ENCODE results near the gene INA. TPM values are rescaled to one million over a fixed set of nuclear protein-coding genes. Genes with fewer than 3 reads are reported as not detected.

INA gene
- 13.4 TPM for polyA plus RNA-seq (2013, experiment 1 of 2)
- polyA plus RNA-seq (2013, experiment 2 of 2) = 13.8 TPM

DNA sequence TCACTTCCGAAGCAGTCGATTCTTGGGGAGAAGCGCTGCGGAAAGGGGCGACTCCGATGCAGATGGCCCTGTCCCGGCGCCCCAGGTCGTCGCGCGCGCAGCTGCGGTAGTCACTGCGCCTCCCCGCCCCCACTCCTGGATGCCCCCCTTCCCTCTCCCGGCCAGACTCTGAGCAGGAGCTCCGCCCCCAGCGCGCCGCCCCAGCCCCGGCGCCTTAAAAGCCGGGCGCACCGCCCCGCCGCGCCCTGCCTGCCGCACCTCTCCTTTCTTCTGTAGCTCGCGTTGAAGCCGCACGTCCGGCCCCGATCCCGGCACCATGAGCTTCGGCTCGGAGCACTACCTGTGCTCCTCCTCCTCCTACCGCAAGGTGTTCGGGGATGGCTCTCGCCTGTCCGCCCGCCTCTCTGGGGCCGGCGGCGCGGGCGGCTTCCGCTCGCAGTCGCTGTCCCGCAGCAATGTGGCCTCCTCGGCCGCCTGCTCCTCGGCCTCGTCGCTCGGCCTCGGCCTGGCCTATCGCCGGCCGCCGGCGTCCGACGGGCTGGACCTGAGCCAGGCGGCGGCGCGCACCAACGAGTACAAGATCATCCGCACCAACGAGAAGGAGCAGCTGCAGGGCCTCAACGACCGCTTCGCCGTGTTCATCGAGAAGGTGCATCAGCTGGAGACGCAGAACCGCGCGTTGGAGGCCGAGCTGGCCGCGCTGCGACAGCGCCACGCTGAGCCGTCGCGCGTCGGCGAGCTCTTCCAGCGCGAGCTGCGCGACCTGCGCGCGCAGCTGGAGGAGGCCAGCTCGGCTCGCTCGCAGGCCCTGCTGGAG, at the start of gene INA:
INA (plus strand) TSS at position 243 of the 817 bp plus-strand sequence; CDS start at position 317, 74 bp downstream.
- DNase-seq = peak; percentile 87
- peak within 1 kb of the TSS; percentile 16 for H3K23ac ChIP-seq (ENCODE audit: low read length)
- no peak within 1 kb of the TSS for H4K5ac ChIP-seq (ENCODE audit: low read length)
- no peak within 1 kb of the TSS for H2AK5ac ChIP-seq (ENCODE audit: low read length)
- H3K4me3 ChIP-seq (ENCODE audit: low read length) = peak within 1 kb of the TSS; percentile 24
- no peaks in the 10 kb centered on the region for H3K36me3 ChIP-seq (ENCODE audit: control insufficient read depth, insufficient read depth, low read length)
- WGBS (ENCODE audit: extremely low coverage, insufficient coverage, low lambda C conversion rate) = no CpG with 5 or more reads among the region's 105 CpGs
- peak within 1 kb of the TSS; percentile 67 for H3K56ac ChIP-seq (ENCODE audit: low read length)
- no peak within 1 kb of the TSS for H3K27ac ChIP-seq (ENCODE audit: low read depth, low read length)
- H3K4me1 ChIP-seq (ENCODE audit: control insufficient read depth, low read depth, low read length) = peaks cover 2% of the 10 kb centered on the region
- no peak within 1 kb of the TSS for H3K4ac ChIP-seq (ENCODE audit: low read depth, low read length)
- H3K27me3 ChIP-seq (ENCODE audit: insufficient read depth, low read length, poor library complexity) = peaks cover 20% of the 10 kb centered on the region
- H2BK15ac ChIP-seq (replicated peaks; ENCODE audit: low read depth) = no peak within 1 kb of the TSS
- peak within 1 kb of the TSS; percentile 69 for H3K4me2 ChIP-seq (ENCODE audit: low read length)
- no peaks in the 10 kb centered on the region for H3K79me1 ChIP-seq (ENCODE audit: low read length)
- H4K8ac ChIP-seq (ENCODE audit: low read depth, low read length) = no peak within 1 kb of the TSS
- no peaks in the 10 kb centered on the region for H3K79me2 ChIP-seq (ENCODE audit: control insufficient read depth, insufficient read depth, low read length)
- no peak within 1 kb of the TSS for H2BK5ac ChIP-seq (ENCODE audit: low read length)
- H3K18ac ChIP-seq (ENCODE audit: low read length) = no peak within 1 kb of the TSS
- peak within 1 kb of the TSS; percentile 42 for H3K9ac ChIP-seq (ENCODE audit: low read length)
- no peak within 1 kb of the TSS for H2BK120ac ChIP-seq (ENCODE audit: low read depth, low read length)

DNA sequence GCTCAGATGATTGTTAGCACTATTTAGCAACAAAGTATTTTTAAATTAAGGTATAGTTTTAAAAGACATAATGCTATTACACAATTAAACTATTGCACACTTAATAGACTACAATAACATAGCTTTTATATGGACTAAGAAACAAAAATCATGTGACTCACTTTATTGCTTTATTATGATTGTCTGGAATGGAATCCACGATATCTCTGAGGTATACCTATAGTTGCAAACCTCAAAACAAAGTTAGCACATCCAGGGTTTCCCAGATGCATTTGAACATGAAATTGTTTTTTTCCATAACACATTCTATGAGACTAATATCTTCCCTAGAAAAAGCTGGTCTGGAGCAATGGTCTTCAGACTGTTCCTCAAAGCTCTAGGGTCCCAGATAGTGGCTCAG, 49.5 kb upstream of the INA start:
- H3K79me2 ChIP-seq (ENCODE audit: control insufficient read depth, insufficient read depth, low read length) = no peaks in the 10 kb centered on the region
- H3K4me1 ChIP-seq (ENCODE audit: control insufficient read depth, low read depth, low read length) = no peaks in the 10 kb centered on the region
- no peak overlapping the region for H2BK120ac ChIP-seq (ENCODE audit: low read depth, low read length)
- no peak for DNase-seq
- H3K4me3 ChIP-seq (ENCODE audit: low read length) = no peak overlapping the region
- no peak overlapping the region for H3K18ac ChIP-seq (ENCODE audit: low read length)
- H3K27me3 ChIP-seq (ENCODE audit: insufficient read depth, low read length, poor library complexity) = no peaks in the 10 kb centered on the region
- no peak overlapping the region for H3K56ac ChIP-seq (ENCODE audit: low read length)
- no peak overlapping the region for H3K4me2 ChIP-seq (ENCODE audit: low read length)
- no peaks in the 10 kb centered on the region for H3K79me1 ChIP-seq (ENCODE audit: low read length)
- no peak overlapping the region for H4K8ac ChIP-seq (ENCODE audit: low read depth, low read length)
- H3K23ac ChIP-seq (ENCODE audit: low read length) = no peak overlapping the region
- no CpG with 5 or more reads among the region's 1 CpG for WGBS (ENCODE audit: extremely low coverage, insufficient coverage, low lambda C conversion rate)
- H2BK5ac ChIP-seq (ENCODE audit: low read length) = no peak overlapping the region
- H2AK5ac ChIP-seq (ENCODE audit: low read length) = no peak overlapping the region
- no peak overlapping the region for H3K27ac ChIP-seq (ENCODE audit: low read depth, low read length)
- H4K5ac ChIP-seq (ENCODE audit: low read length) = no peak overlapping the region
- no peak overlapping the region for H2BK15ac ChIP-seq (replicated peaks; ENCODE audit: low read depth)
- H3K9ac ChIP-seq (ENCODE audit: low read length) = no peak overlapping the region
- no peaks in the 10 kb centered on the region for H3K36me3 ChIP-seq (ENCODE audit: control insufficient read depth, insufficient read depth, low read length)
- H3K4ac ChIP-seq (ENCODE audit: low read depth, low read length) = no peak overlapping the region

DNA sequence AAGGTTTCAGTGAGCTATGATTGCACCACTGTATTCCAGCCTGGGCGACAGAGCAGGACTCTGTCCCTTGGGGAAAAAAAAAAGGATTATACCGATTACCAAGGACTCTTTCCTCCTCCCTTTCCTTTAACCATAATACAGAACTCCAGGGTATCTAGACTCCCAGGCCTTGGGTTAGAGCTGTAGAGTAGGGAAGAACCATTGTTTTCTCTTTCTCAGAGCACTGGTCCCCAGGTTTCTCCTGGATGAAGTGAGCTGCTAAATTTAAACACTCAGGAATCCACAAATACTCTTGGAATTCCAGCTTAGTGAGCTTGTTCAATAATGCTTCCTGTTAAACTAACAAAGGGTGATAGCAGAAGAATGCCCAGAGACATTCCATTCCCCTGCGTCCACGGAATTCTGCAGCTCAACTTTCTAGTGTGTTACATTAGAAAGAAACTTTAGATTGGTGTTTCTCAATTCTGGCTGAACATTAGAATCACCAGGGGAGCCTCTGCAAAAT, 45.8 kb upstream of the INA start:
- Histone ChIP-seq H3K56ac (ENCODE audit: low read length) (peak overlapping the region; percentile 75), H3K4me3 (ENCODE audit: low read length) (no peak overlapping the region), H3K27ac (ENCODE audit: low read depth, low read length) (peak overlapping the region; percentile 98), H3K4me2 (ENCODE audit: low read length) (no peak overlapping the region), H3K36me3 (ENCODE audit: control insufficient read depth, insufficient read depth, low read length) (no peaks in the 10 kb centered on the region), H3K4me1 (ENCODE audit: control insufficient read depth, low read depth, low read length) (no peaks in the 10 kb centered on the region), H2BK15ac (replicated peaks; ENCODE audit: low read depth) (peak overlapping the region; percentile 80), H3K23ac (ENCODE audit: low read length) (no peak overlapping the region), H2BK120ac (ENCODE audit: low read depth, low read length) (peak overlapping the region; percentile 99), H3K9ac (ENCODE audit: low read length) (no peak overlapping the region), H4K5ac (ENCODE audit: low read length) (no peak overlapping the region), H3K4ac (ENCODE audit: low read depth, low read length) (peak overlapping the region; percentile 98), H3K18ac (ENCODE audit: low read length) (peak overlapping the region; percentile 98), H4K8ac (ENCODE audit: low read depth, low read length) (no peak overlapping the region), H3K79me2 (ENCODE audit: control insufficient read depth, insufficient read depth, low read length) (no peaks in the 10 kb centered on the region), H2BK5ac (ENCODE audit: low read length) (peak overlapping the region; percentile 89), H3K79me1 (ENCODE audit: low read length) (no peaks in the 10 kb centered on the region), H3K27me3 (ENCODE audit: insufficient read depth, low read length, poor library complexity) (no peaks in the 10 kb centered on the region), H2AK5ac (ENCODE audit: low read length) (no peak overlapping the region)
- no CpG with 5 or more reads among the region's 4 CpGs for WGBS (ENCODE audit: extremely low coverage, insufficient coverage, low lambda C conversion rate)
- peak; percentile 99 for DNase-seq

DNA sequence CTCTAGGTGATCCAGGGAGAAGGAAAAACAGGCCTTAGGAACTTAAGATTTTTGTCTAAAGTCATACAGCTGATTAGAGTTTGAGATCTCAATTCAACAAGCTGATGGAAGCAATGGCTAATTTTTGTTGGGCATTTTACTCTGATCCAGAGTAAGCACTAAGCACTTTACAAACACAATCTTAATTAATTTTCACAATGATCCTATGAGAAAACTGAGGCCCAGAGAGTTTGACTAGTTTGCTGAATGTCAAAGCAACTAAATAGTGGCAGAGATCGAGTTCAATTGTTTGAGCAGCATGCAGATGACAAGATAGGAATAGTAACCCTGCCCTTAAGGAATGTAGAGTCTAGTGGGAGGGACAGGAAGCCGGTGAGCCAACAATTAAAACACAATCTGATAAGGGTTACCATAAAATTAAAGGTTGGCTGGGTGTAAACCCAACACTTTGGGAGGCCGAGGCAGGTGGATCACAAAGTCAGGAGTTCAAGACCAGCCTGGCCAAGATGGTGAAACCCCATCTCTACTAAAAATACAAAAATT, 44.7 kb upstream of the INA start:
- DNase-seq = peak; percentile 94
- WGBS (ENCODE audit: extremely low coverage, insufficient coverage, low lambda C conversion rate) = no CpG with 5 or more reads among the region's 3 CpGs
- Histone ChIP-seq H3K18ac (ENCODE audit: low read length) (peak overlapping the region; percentile 86), H2BK5ac (ENCODE audit: low read length) (peak overlapping the region; percentile 47), H2BK120ac (ENCODE audit: low read depth, low read length) (no peak overlapping the region), H3K56ac (ENCODE audit: low read length) (peak overlapping the region; percentile 29), H3K27ac (ENCODE audit: low read depth, low read length) (peak overlapping the region; percentile 98), H4K5ac (ENCODE audit: low read length) (no peak overlapping the region), H3K4me1 (ENCODE audit: control insufficient read depth, low read depth, low read length) (no peaks in the 10 kb centered on the region), H3K23ac (ENCODE audit: low read length) (no peak overlapping the region), H3K4me2 (ENCODE audit: low read length) (no peak overlapping the region), H2BK15ac (replicated peaks; ENCODE audit: low read depth) (no peak overlapping the region), H3K36me3 (ENCODE audit: control insufficient read depth, insufficient read depth, low read length) (no peaks in the 10 kb centered on the region), H3K27me3 (ENCODE audit: insufficient read depth, low read length, poor library complexity) (no peaks in the 10 kb centered on the region), H3K9ac (ENCODE audit: low read length) (no peak overlapping the region), H2AK5ac (ENCODE audit: low read length) (no peak overlapping the region), H4K8ac (ENCODE audit: low read depth, low read length) (no peak overlapping the region), H3K79me2 (ENCODE audit: control insufficient read depth, insufficient read depth, low read length) (no peaks in the 10 kb centered on the region), H3K4me3 (ENCODE audit: low read length) (no peak overlapping the region), H3K79me1 (ENCODE audit: low read length) (no peaks in the 10 kb centered on the region), H3K4ac (ENCODE audit: low read depth, low read length) (no peak overlapping the region)

DNA sequence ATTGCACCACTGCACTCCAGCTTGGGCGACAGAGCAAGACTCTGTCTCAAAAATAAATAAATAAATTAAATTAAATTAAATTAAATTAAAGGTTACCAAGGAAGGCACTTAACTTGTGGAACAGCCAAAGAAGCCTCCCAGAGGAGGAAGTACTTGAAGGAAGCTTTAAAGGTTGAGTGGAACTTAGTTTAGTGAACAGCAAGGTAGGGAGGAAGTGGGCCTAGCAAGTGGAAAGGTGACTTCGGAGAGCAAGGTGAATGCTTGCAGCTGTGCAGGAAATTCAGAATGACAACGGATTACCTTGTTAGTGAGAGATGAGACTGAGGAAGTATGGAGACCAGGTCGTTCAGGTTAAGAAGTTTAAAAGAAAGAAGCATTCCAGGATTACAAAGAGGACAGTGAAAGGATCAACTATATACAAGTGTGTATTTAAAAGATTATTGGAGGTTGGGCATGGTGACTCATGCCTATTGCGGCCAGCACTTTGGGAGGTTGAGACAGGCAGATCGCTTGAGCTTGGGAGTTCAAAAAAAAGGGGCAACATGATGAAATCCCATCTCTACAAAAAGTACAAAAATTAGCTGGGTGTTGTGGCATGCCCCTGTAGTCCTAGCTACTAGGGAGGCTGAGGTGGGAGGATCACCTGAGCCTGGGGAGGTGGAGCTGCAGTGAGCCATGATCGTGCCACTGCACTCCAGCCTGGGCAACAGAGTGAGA, 44.0 kb upstream of the INA start:
- Histone ChIP-seq H2BK5ac (ENCODE audit: low read length) (peak overlapping the region; percentile 41), H3K56ac (ENCODE audit: low read length) (peak overlapping the region; percentile 59), H3K4me3 (ENCODE audit: low read length) (no peak overlapping the region), H2BK15ac (replicated peaks; ENCODE audit: low read depth) (no peak overlapping the region), H3K4ac (ENCODE audit: low read depth, low read length) (no peak overlapping the region), H3K18ac (ENCODE audit: low read length) (no peak overlapping the region), H3K23ac (ENCODE audit: low read length) (no peak overlapping the region), H3K4me1 (ENCODE audit: control insufficient read depth, low read depth, low read length) (no peaks in the 10 kb centered on the region), H3K27me3 (ENCODE audit: insufficient read depth, low read length, poor library complexity) (no peaks in the 10 kb centered on the region), H3K79me2 (ENCODE audit: control insufficient read depth, insufficient read depth, low read length) (no peaks in the 10 kb centered on the region), H3K4me2 (ENCODE audit: low read length) (no peak overlapping the region), H3K36me3 (ENCODE audit: control insufficient read depth, insufficient read depth, low read length) (no peaks in the 10 kb centered on the region), H2AK5ac (ENCODE audit: low read length) (peak overlapping the region; percentile 63), H3K9ac (ENCODE audit: low read length) (no peak overlapping the region), H3K27ac (ENCODE audit: low read depth, low read length) (no peak overlapping the region), H4K8ac (ENCODE audit: low read depth, low read length) (no peak overlapping the region), H4K5ac (ENCODE audit: low read length) (peak overlapping the region; percentile 17), H2BK120ac (ENCODE audit: low read depth, low read length) (no peak overlapping the region), H3K79me1 (ENCODE audit: low read length) (no peaks in the 10 kb centered on the region)
- no peak for DNase-seq
- no CpG with 5 or more reads among the region's 7 CpGs for WGBS (ENCODE audit: extremely low coverage, insufficient coverage, low lambda C conversion rate)
